ENCODE measurements around the gene DOCK4.

GRCh38 chr7:112010994-112011393, 195.2 kb downstream of the DOCK4 start:
- TF ChIP-seq CTCF (IDR thresholded peaks at IDR 0.05) (no peak), POLR2A (IDR thresholded peaks at IDR 0.05) (no peak)
